Thymus (tissue), 11 donors: ENCODE measurements around the gene SELP. TPM values are rescaled to one million over a fixed set of nuclear protein-coding genes. Genes with fewer than 3 reads are reported as not detected.
A peak's percentile ranks its signal among the peaks of the same experiment; 100 is the strongest.

Experiments
- DNase-seq, 9 donors: peaks; one replicate each; pipeline ENCODE4 v3.0.0-alpha.2; 2013; ENCODE audit warnings: low spot score in 9 of 9, low read depth in 6 of 9, missing footprints in 1 of 9
- H3K27ac ChIP-seq, 2 donors: one replicate each; pipeline ENCODE4 v1.5.1; 2013; ENCODE audit warnings: control low read depth in 1 of 2, low read depth in 1 of 2, low read length in 1 of 2, mild to moderate bottlenecking in 1 of 2, moderate library complexity in 1 of 2
- H3K27me3 ChIP-seq, 2 donors: one replicate each; pipeline ENCODE4 v1.5.1; 2013; ENCODE audit warnings: low read length in 1 of 2; ENCODE audit not compliant: control insufficient read depth in 2 of 2, insufficient read depth in 1 of 2
- H3K36me3 ChIP-seq, 2 donors: one replicate each; pipeline ENCODE4 v1.5.1; 2013; ENCODE audit warnings: low read length in 1 of 2, mild to moderate bottlenecking in 1 of 2, moderate library complexity in 1 of 2; ENCODE audit not compliant: control insufficient read depth in 2 of 2, insufficient read depth in 2 of 2
- H3K4me1 ChIP-seq, 2 donors: one replicate each; pipeline ENCODE4 v1.5.1; 2013; ENCODE audit warnings: low read length in 2 of 2; ENCODE audit not compliant: control insufficient read depth in 2 of 2, insufficient read depth in 2 of 2
- H3K4me3 ChIP-seq, 2 donors: one replicate each; pipeline ENCODE4 v1.5.1; 2013; ENCODE audit warnings: low read length in 2 of 2, control low read depth in 1 of 2, mild to moderate bottlenecking in 1 of 2
- H3K9me3 ChIP-seq, 2 donors: one replicate each; pipeline ENCODE4 v1.5.1; 2013; ENCODE audit warnings: low read length in 1 of 2, mild to moderate bottlenecking in 1 of 2; ENCODE audit not compliant: control insufficient read depth in 2 of 2, insufficient read depth in 1 of 2
- WGBS: extraction: QIAGEN DNeasy Blood & Tissue Kit; methylation state at CpG from one replicate; pipeline ENCODE4 v1.1.7; 2013; 5-methylcytosine and 5-hydroxymethylcytosine counted together
- polyA plus RNA-seq: library from polyadenylated mRNA; stranded (reverse); fragments of 200-250 nt; gene quantifications from one replicate; pipeline ENCODE4 v1.2.3, GENCODE V29; 2013
- total RNA-seq: library from RNA; stranded (reverse); fragments of 120-200 nt; gene quantifications from one replicate; pipeline ENCODE4 v1.2.4, GENCODE V29; 2013
- donor health status: healthy.

SELP gene
- total and polyA plus RNA-seq, 2 donors: 1.0 to 3.7 TPM

- Histone ChIP-seq H3K9me3 (no peaks in the 10 kb centered on the region), H3K4me1 (peaks cover 0 to 8% of the 10 kb centered on the region in 2 donors), H3K27me3 (peaks cover 0 to 7% of the 10 kb centered on the region in 2 donors), H3K27ac (no peak within 1 kb of the TSS), H3K4me3 (no peak within 1 kb of the TSS), H3K36me3 (no peaks in the 10 kb centered on the region)
- DNase-seq: peak in 3 of 9 donors; percentile 44 to 71 (median 58)
- WGBS: 47% methylated on average over 15 of the region's 15 CpGs
These were observed 43.3 kb downstream of the SELP start, which contains the start of gene F5 for GRCh38 chr1:169586395-169587255. TSS of gene F5 (minus strand) at chr1:169586481. CDS start at chr1:169586386, 95 bp downstream.

GRCh38 chr1:169586067-169586394 is 43.9 kb downstream of the SELP start:
- Histone ChIP-seq H3K9me3 (no peaks in the 10 kb centered on the region), H3K27me3 (peaks cover 0 to 7% of the 10 kb centered on the region in 2 donors), H3K4me1 (peaks cover 0 to 8% of the 10 kb centered on the region in 2 donors), H3K36me3 (no peaks in the 10 kb centered on the region), H3K27ac (no peak overlapping the region), H3K4me3 (no peak overlapping the region)
- WGBS: 34% methylated on average over 5 of the region's 5 CpGs
- DNase-seq: no peak

DNA sequence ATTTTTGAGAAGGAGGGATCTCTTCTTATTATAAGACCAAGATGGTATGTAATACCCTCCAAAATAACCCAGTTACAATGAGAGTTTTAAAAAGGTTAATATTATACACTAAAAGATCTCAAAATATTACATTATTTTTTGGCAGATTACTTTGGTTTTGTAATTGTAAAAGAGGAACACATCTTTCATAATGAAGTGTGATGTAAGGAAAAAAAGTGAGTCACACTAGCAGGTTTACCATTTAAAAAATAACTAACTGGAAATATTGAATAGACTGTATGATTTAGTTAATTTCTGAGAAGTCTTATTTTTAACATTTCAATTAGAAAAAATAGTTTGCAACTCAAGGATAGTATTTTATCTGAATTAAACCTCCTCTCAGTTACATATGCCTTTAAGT is 44.7 kb downstream of the SELP start:
- DNase-seq: no peak
- H3K36me3 ChIP-seq: no peaks in the 10 kb centered on the region
- peaks cover 0 to 7% of the 10 kb centered on the region in 2 donors for H3K27me3 ChIP-seq
- H3K4me3 ChIP-seq: no peak overlapping the region
- peaks cover 0 to 8% of the 10 kb centered on the region in 2 donors for H3K4me1 ChIP-seq
- no peak overlapping the region for H3K27ac ChIP-seq
- H3K9me3 ChIP-seq: no peaks in the 10 kb centered on the region

DNA sequence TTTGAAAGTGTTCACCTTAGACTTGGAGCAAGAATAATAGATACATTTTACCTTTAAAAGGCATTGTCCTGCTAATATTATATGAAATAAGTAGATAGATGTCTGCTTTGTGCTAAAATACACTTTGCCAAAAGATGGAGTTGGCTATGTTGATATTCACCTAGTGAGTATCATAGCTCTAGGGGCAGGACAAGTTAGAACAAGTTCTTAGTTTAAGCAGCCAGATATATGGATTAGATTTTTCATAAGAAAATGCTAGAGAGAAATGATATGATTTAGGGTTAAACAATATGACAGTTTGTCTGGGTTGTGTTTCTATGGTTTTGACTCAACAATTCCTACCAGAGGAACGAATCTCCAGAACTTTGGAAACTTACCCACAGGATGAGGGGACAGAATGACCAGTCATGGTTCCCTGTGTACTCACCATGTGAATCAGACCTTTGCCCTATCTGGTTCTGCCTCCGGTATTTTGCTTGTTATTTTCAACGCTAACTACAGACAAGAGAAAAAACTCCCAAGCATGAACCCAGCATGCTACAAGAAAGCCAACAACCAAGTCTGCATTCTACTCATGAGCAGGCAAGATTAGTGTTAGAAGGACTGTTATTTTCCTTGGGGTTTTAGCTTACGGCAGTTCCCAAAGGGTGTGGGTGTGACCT is 45.3 kb downstream of the SELP start:
- Histone ChIP-seq H3K4me3 (no peak overlapping the region), H3K4me1 (peaks cover 0 to 8% of the 10 kb centered on the region in 2 donors), H3K27ac (no peak overlapping the region), H3K27me3 (peaks cover 0 to 7% of the 10 kb centered on the region in 2 donors), H3K36me3 (no peaks in the 10 kb centered on the region), H3K9me3 (no peaks in the 10 kb centered on the region)
- WGBS: 91% methylated on average over 4 of the region's 4 CpGs
- DNase-seq: no peak

GRCh38 chr1:169577981-169578738 is 51.8 kb downstream of the SELP start:
- no peak overlapping the region for H3K27ac ChIP-seq
- H3K36me3 ChIP-seq: no peaks in the 10 kb centered on the region
- H3K4me1 ChIP-seq: no peaks in the 10 kb centered on the region
- H3K9me3 ChIP-seq: no peaks in the 10 kb centered on the region
- no peaks in the 10 kb centered on the region for H3K27me3 ChIP-seq
- H3K4me3 ChIP-seq: no peak overlapping the region
- WGBS: 97% methylated on average over 5 of the region's 5 CpGs
- no peak for DNase-seq

- Histone ChIP-seq H3K4me3 (no peak overlapping the region), H3K27ac (no peak overlapping the region), H3K4me1 (no peaks in the 10 kb centered on the region), H3K27me3 (no peaks in the 10 kb centered on the region), H3K9me3 (no peaks in the 10 kb centered on the region), H3K36me3 (no peaks in the 10 kb centered on the region)
- DNase-seq: no peak
- 97% methylated on average over 1 of the region's 1 CpG for WGBS
These were observed 53.0 kb downstream of the SELP start for GRCh38 chr1:169576935-169577331.

DNA sequence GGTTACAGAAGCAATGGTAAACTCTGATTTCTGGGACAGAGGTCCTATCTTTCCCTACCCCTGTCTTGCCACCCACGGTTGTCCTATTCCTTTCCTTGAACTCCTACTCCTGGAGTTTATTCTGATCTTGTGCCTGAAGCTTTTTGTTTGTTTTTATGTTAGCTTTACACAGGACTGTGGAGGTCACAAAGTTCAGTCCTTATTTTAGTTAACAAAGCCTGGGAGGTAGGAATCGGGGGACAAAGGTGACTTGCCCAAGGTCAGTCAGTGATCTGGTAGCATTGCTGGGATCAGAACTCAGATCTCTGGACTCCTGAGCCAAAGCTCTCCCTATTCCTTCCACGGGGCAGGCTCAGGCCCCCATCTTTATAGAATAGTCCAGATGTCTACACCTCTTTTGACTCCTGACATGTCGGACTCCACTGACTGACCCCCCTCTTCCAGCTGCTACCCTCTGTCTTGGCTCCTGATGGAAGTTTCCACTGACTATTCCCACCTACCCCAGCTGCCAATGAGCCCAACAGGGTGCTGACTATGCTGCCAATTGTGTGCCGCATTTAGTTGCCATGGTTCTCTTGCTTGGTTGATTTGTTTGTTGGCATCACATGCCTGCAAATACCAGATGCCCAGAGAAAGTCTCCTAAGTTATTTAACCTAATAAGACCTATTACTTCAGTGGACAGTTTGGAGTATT is 53.5 kb downstream of the SELP start:
- Histone ChIP-seq H3K36me3 (no peaks in the 10 kb centered on the region), H3K27ac (no peak overlapping the region), H3K9me3 (no peaks in the 10 kb centered on the region), H3K27me3 (no peaks in the 10 kb centered on the region), H3K4me3 (no peak overlapping the region), H3K4me1 (no peaks in the 10 kb centered on the region)
- no peak for DNase-seq
- 95% methylated on average over 5 of the region's 5 CpGs for WGBS

- Histone ChIP-seq H3K4me1 (no peaks in the 10 kb centered on the region), H3K36me3 (no peaks in the 10 kb centered on the region), H3K27me3 (no peaks in the 10 kb centered on the region), H3K27ac (no peak overlapping the region), H3K9me3 (no peaks in the 10 kb centered on the region), H3K4me3 (no peak overlapping the region)
- WGBS: 82% methylated on average over 4 of the region's 4 CpGs
- no peak for DNase-seq
These were observed 55.6 kb downstream of the SELP start for GRCh38 chr1:169574336-169574735.
